GM12878 (cell line): ENCODE measurements around the gene MYF6.

Experiments
- EZH2 ChIP-seq: IDR thresholded peaks from 2 replicates; pipeline ENCODE4 v1.6.1; 2012; ENCODE audit warnings: low read depth, mild to moderate bottlenecking, control low read depth, inconsistent platforms, low read length, borderline replicate concordance; ENCODE audit not compliant: control insufficient read depth
- POLR2A ChIP-seq: IDR thresholded peaks from 2 replicates; pipeline ENCODE4 v1.6.1; 2011; ENCODE audit warnings: low read depth, mild to moderate bottlenecking, low read length
- RCOR1 ChIP-seq: conservative IDR thresholded peaks from 2 replicates; pipeline ENCODE4 v1.6.1; 2012; ENCODE audit warnings: low read depth, low read length, improper control_type of control experiment
- SMAD5 ChIP-seq: IDR thresholded peaks from 2 replicates; pipeline ENCODE4 v1.6.1; 2016; ENCODE audit warnings: antibody characterized with exemption, low read depth
- ZNF217 ChIP-seq: fragments of 450-650 bp; IDR thresholded peaks from 2 replicates; pipeline ENCODE4 v1.6.1; 2017; ENCODE audit warnings: antibody characterized with exemption, mild to moderate bottlenecking
- TF ChIP-seq, protein P1 (sequence below): IDR thresholded peaks from 2 replicates; pipeline ENCODE4 v1.6.1; 2012; ENCODE audit warnings: improper control_type of control experiment, low read depth, low read length; ENCODE audit not compliant: insufficient replicate concordance
- TF ChIP-seq, protein P2 (sequence below): fragments of 450-650 bp; IDR thresholded peaks from 2 replicates; pipeline ENCODE4 v1.6.1; 2018; ENCODE audit warnings: mild to moderate bottlenecking, low read depth, moderate library complexity; ENCODE audit not compliant: partially characterized antibody
- TF ChIP-seq, protein P3 (sequence below), 3 experiments: IDR thresholded peaks in 2 of 3; conservative IDR thresholded peaks in 1 of 3; 2 replicates each; pipeline ENCODE4 v1.5.1; 2011; ENCODE audit warnings: low read depth in 3 of 3, low read length in 3 of 3, mild to moderate bottlenecking in 3 of 3, control low read depth in 2 of 3, moderate library complexity in 2 of 3, inconsistent platforms in 1 of 3, mixed read lengths in 1 of 3; ENCODE audit not compliant: control insufficient read depth in 2 of 3, insufficient read depth in 1 of 3; ENCODE audit errors: extremely low read depth in 1 of 3
- TF ChIP-seq, protein P4 (sequence below): IDR thresholded peaks from 2 replicates; pipeline ENCODE4 v1.6.1; 2011; ENCODE audit warnings: borderline replicate concordance, low read depth, mild to moderate bottlenecking, moderate library complexity, mixed read lengths, low read length; ENCODE audit not compliant: insufficient read depth; ENCODE audit errors: extremely low read length
- TF ChIP-seq, protein P5 (sequence below): fragments of 450-650 bp; conservative IDR thresholded peaks from 2 replicates; pipeline ENCODE4 v1.6.1; 2017; ENCODE audit warnings: mild to moderate bottlenecking, moderate library complexity

DNA sequence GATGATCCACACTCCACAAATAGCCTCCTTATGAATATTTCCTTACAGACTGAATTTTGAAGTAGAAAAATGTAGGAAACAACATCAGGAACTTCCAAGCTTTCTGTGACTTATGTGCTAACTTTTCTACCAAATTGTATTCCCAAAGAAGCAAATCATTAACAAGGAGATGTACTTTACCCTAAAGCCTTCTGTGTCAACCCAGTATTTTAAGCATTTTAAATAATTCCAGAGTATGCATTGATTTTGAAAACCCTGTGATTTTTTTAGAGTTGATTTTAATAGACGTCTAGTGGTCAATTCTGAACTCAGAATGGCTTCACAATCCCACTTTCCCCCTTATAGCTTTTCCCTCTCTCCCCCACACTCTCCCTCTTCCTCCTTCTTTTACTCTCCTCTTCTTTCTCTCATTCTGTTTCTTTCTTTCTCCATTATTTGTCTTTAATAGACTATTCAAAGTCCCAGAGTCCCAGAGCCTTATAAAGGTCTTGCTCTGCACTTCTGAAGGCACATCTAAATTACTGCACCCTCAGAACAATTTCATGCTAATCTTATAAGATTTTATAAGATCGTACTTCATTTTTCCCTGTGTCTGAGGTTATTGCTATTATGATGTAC is 10.1 kb upstream of the MYF6 start:
- TF ChIP-seq, protein P1, sequence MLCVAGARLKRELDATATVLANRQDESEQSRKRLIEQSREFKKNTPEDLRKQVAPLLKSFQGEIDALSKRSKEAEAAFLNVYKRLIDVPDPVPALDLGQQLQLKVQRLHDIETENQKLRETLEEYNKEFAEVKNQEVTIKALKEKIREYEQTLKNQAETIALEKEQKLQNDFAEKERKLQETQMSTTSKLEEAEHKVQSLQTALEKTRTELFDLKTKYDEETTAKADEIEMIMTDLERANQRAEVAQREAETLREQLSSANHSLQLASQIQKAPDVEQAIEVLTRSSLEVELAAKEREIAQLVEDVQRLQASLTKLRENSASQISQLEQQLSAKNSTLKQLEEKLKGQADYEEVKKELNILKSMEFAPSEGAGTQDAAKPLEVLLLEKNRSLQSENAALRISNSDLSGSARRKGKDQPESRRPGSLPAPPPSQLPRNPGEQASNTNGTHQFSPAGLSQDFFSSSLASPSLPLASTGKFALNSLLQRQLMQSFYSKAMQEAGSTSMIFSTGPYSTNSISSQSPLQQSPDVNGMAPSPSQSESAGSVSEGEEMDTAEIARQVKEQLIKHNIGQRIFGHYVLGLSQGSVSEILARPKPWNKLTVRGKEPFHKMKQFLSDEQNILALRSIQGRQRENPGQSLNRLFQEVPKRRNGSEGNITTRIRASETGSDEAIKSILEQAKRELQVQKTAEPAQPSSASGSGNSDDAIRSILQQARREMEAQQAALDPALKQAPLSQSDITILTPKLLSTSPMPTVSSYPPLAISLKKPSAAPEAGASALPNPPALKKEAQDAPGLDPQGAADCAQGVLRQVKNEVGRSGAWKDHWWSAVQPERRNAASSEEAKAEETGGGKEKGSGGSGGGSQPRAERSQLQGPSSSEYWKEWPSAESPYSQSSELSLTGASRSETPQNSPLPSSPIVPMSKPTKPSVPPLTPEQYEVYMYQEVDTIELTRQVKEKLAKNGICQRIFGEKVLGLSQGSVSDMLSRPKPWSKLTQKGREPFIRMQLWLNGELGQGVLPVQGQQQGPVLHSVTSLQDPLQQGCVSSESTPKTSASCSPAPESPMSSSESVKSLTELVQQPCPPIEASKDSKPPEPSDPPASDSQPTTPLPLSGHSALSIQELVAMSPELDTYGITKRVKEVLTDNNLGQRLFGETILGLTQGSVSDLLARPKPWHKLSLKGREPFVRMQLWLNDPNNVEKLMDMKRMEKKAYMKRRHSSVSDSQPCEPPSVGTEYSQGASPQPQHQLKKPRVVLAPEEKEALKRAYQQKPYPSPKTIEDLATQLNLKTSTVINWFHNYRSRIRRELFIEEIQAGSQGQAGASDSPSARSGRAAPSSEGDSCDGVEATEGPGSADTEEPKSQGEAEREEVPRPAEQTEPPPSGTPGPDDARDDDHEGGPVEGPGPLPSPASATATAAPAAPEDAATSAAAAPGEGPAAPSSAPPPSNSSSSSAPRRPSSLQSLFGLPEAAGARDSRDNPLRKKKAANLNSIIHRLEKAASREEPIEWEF: no peak
- TF ChIP-seq POLR2A: no peak
- TF ChIP-seq, protein P2, sequence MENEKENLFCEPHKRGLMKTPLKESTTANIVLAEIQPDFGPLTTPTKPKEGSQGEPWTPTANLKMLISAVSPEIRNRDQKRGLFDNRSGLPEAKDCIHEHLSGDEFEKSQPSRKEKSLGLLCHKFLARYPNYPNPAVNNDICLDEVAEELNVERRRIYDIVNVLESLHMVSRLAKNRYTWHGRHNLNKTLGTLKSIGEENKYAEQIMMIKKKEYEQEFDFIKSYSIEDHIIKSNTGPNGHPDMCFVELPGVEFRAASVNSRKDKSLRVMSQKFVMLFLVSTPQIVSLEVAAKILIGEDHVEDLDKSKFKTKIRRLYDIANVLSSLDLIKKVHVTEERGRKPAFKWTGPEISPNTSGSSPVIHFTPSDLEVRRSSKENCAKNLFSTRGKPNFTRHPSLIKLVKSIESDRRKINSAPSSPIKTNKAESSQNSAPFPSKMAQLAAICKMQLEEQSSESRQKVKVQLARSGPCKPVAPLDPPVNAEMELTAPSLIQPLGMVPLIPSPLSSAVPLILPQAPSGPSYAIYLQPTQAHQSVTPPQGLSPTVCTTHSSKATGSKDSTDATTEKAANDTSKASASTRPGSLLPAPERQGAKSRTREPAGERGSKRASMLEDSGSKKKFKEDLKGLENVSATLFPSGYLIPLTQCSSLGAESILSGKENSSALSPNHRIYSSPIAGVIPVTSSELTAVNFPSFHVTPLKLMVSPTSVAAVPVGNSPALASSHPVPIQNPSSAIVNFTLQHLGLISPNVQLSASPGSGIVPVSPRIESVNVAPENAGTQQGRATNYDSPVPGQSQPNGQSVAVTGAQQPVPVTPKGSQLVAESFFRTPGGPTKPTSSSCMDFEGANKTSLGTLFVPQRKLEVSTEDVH: no peak
- TF ChIP-seq SMAD5: no peak
- TF ChIP-seq, protein P3, sequence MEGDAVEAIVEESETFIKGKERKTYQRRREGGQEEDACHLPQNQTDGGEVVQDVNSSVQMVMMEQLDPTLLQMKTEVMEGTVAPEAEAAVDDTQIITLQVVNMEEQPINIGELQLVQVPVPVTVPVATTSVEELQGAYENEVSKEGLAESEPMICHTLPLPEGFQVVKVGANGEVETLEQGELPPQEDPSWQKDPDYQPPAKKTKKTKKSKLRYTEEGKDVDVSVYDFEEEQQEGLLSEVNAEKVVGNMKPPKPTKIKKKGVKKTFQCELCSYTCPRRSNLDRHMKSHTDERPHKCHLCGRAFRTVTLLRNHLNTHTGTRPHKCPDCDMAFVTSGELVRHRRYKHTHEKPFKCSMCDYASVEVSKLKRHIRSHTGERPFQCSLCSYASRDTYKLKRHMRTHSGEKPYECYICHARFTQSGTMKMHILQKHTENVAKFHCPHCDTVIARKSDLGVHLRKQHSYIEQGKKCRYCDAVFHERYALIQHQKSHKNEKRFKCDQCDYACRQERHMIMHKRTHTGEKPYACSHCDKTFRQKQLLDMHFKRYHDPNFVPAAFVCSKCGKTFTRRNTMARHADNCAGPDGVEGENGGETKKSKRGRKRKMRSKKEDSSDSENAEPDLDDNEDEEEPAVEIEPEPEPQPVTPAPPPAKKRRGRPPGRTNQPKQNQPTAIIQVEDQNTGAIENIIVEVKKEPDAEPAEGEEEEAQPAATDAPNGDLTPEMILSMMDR (IDR thresholded peaks at IDR 0.05 in 2 of 3, conservative IDR thresholded peaks at IDR 0.05 in 1 of 3; ENCODE audit: control insufficient read depth in 2 of 3, extremely low read depth in 1 of 3, insufficient read depth in 1 of 3, low read depth in 3 of 3, low read length in 3 of 3): no peak
- TF ChIP-seq RCOR1: no peak
- TF ChIP-seq, protein P4, sequence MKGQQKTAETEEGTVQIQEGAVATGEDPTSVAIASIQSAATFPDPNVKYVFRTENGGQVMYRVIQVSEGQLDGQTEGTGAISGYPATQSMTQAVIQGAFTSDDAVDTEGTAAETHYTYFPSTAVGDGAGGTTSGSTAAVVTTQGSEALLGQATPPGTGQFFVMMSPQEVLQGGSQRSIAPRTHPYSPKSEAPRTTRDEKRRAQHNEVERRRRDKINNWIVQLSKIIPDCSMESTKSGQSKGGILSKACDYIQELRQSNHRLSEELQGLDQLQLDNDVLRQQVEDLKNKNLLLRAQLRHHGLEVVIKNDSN: no peak
- no peak for TF ChIP-seq ZNF217
- no peak for TF ChIP-seq EZH2
- TF ChIP-seq, protein P5, sequence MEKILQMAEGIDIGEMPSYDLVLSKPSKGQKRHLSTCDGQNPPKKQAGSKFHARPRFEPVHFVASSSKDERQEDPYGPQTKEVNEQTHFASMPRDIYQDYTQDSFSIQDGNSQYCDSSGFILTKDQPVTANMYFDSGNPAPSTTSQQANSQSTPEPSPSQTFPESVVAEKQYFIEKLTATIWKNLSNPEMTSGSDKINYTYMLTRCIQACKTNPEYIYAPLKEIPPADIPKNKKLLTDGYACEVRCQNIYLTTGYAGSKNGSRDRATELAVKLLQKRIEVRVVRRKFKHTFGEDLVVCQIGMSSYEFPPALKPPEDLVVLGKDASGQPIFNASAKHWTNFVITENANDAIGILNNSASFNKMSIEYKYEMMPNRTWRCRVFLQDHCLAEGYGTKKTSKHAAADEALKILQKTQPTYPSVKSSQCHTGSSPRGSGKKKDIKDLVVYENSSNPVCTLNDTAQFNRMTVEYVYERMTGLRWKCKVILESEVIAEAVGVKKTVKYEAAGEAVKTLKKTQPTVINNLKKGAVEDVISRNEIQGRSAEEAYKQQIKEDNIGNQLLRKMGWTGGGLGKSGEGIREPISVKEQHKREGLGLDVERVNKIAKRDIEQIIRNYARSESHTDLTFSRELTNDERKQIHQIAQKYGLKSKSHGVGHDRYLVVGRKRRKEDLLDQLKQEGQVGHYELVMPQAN: no peak
